ENCODE measurements around the gene BAIAP2L2. TPM values are rescaled to one million over a fixed set of nuclear protein-coding genes. Genes with fewer than 3 reads are reported as not detected.
A peak's percentile ranks its signal among the peaks of the same experiment; 100 is the strongest.
"Not testable (repeated sequence)": the region's sequence is repeated elsewhere in the genome, so short reads cannot be mapped to it uniquely, and the experiment has no call there.

Gene BAIAP2L2
- total RNA-seq, 2 donors from 2014 or later = 0.14 to 5.5 TPM

- Histone ChIP-seq H3K4me1 (replicated peaks) (no peaks in the 10 kb centered on the region), H3K27ac (no peak overlapping the region), H3K27me3 (replicated peaks; ENCODE audit: insufficient read depth) (no peaks in the 10 kb centered on the region), H3K36me3 (no peaks in the 10 kb centered on the region), H3K4me3 (no peak overlapping the region), H3K9me3 (no peaks in the 10 kb centered on the region)
- no peak for DNase-seq (ENCODE audit: low spot score)
- intact Hi-C loops (cut with DNase I) = loop anchor here (10.0 kb wide), 2 partner anchors 57 to 107 kb away; no protein-coding TSS in a partner anchor
- WGBS = 91% methylated on average over 3 of the region's 3 CpGs
- TF ChIP-seq POLR2A (IDR thresholded peaks at IDR 0.05) (no peak), POLR2AphosphoS5 (IDR thresholded peaks at IDR 0.05) (no peak), CTCF (IDR thresholded peaks at IDR 0.05) (no peak)
These were observed 7.7 kb upstream of the BAIAP2L2 start for GRCh38 chr22:38118182-38118581.

GRCh38 chr22:38117556-38117955, 7.1 kb upstream of the BAIAP2L2 start:
- intact Hi-C loops (cut with DNase I) = loop anchor here (10.0 kb wide), 2 partner anchors 57 to 107 kb away; no protein-coding TSS in a partner anchor
- H3K27ac ChIP-seq; H3K4me3 ChIP-seq; H3K4me1 ChIP-seq (replicated peaks); DNase-seq (ENCODE audit: low spot score); H3K9me3 ChIP-seq; H3K36me3 ChIP-seq; H3K27me3 ChIP-seq (replicated peaks; ENCODE audit: insufficient read depth): not testable (repeated sequence)
- 87% methylated on average over 10 of the region's 10 CpGs for WGBS

GRCh38 chr22:38115423-38116205, 5.1 kb upstream of the BAIAP2L2 start:
- intact Hi-C loops (cut with DNase I) = loop anchor here (2.0 to 10.0 kb wide), 3 partner anchors 59 to 237 kb away; no protein-coding TSS in a partner anchor
- 94% methylated on average over 31 of the region's 31 CpGs for WGBS

GRCh38 chr22:38114484-38115398, 4.3 kb upstream of the BAIAP2L2 start:
- TF ChIP-seq POLR2A (IDR thresholded peaks at IDR 0.05) = no peak
- peak; percentile 59 for TF ChIP-seq POLR2AphosphoS5 (IDR thresholded peaks at IDR 0.05)
- TF ChIP-seq CTCF (IDR thresholded peaks at IDR 0.05) = peak; percentile 72 to 92 (median 90)
- Histone ChIP-seq H3K36me3 (no peaks in the 10 kb centered on the region), H3K27ac (no peak overlapping the region), H3K27me3 (replicated peaks; ENCODE audit: insufficient read depth) (no peaks in the 10 kb centered on the region), H3K4me3 (no peak overlapping the region), H3K9me3 (no peaks in the 10 kb centered on the region), H3K4me1 (replicated peaks) (no peaks in the 10 kb centered on the region)
- intact Hi-C loops (cut with DNase I) = loop anchor here (2.0 to 10.0 kb wide), 3 partner anchors 60 to 238 kb away; no protein-coding TSS in a partner anchor
- DNase-seq (ENCODE audit: low spot score) = peak; percentile 82
- 54% methylated on average over 32 of the region's 32 CpGs for WGBS

More at GRCh38 chr22:38115423-38116205, 5.1 kb upstream of the BAIAP2L2 start:
- no peak for DNase-seq (ENCODE audit: low spot score)
- no peaks in the 10 kb centered on the region for H3K27me3 ChIP-seq (replicated peaks; ENCODE audit: insufficient read depth)
- no peaks in the 10 kb centered on the region for H3K9me3 ChIP-seq
- H3K27ac ChIP-seq = no peak overlapping the region
- no peak overlapping the region for H3K4me3 ChIP-seq
- H3K36me3 ChIP-seq = no peaks in the 10 kb centered on the region
- no peaks in the 10 kb centered on the region for H3K4me1 ChIP-seq (replicated peaks)
- TF ChIP-seq POLR2AphosphoS5 (IDR thresholded peaks at IDR 0.05) (no peak), CTCF (IDR thresholded peaks at IDR 0.05) (no peak)

GRCh38 chr22:38112381-38112780, 1.9 kb upstream of the BAIAP2L2 start:
- intact Hi-C loops (cut with DNase I) = loop anchor here (10.0 kb wide), 2 partner anchors 62 to 112 kb away; no protein-coding TSS in a partner anchor
- TF ChIP-seq POLR2AphosphoS5 (IDR thresholded peaks at IDR 0.05) (no peak), CTCF (IDR thresholded peaks at IDR 0.05) (no peak), POLR2A (IDR thresholded peaks at IDR 0.05) (no peak)
- H3K27me3 ChIP-seq (replicated peaks; ENCODE audit: insufficient read depth) = no peaks in the 10 kb centered on the region
- 97% methylated on average over 8 of the region's 22 CpGs for WGBS
- H3K4me1 ChIP-seq (replicated peaks) = no peaks in the 10 kb centered on the region
- no peak overlapping the region for H3K4me3 ChIP-seq
- DNase-seq (ENCODE audit: low spot score) = no peak
- no peak overlapping the region for H3K27ac ChIP-seq
- H3K36me3 ChIP-seq = no peaks in the 10 kb centered on the region
- no peaks in the 10 kb centered on the region for H3K9me3 ChIP-seq

All from prostate gland (tissue), 2 donors.